RWPE1 (cell line): ENCODE data around the gene DMRT3.

Source experiments
- CTCF ChIA-PET: fragments of 350-600 bp; sonication (Branson Sonifier 250); formaldehyde crosslinking; extraction: SDS; loops from one replicate; lab custom pipeline; 2021; lab: Yijun Ruan, JAX
- POLR2A ChIA-PET: fragments of 400-600 bp; formaldehyde crosslinking; extraction: SDS; loops from one replicate; lab custom pipeline; 2020; ENCODE audit warnings: antibody characterized with exemption; ENCODE audit not compliant: low non-redundant PET; lab: Yijun Ruan, JAX
- DNase-seq: peaks from one replicate; pipeline ENCODE4 v3.0.0; 2012; ENCODE audit warnings: low spot score
- H3K27ac ChIP-seq: fragments of 450-650 bp; 2 replicates; pipeline ENCODE4 v1.5.1; 2017
- CTCF ChIP-seq: fragments of 450-650 bp; conservative IDR thresholded peaks from 2 replicates; pipeline ENCODE4 v1.5.1; 2017; ENCODE audit warnings: low read depth, mild to moderate bottlenecking

The DMRT3 gene

DNA sequence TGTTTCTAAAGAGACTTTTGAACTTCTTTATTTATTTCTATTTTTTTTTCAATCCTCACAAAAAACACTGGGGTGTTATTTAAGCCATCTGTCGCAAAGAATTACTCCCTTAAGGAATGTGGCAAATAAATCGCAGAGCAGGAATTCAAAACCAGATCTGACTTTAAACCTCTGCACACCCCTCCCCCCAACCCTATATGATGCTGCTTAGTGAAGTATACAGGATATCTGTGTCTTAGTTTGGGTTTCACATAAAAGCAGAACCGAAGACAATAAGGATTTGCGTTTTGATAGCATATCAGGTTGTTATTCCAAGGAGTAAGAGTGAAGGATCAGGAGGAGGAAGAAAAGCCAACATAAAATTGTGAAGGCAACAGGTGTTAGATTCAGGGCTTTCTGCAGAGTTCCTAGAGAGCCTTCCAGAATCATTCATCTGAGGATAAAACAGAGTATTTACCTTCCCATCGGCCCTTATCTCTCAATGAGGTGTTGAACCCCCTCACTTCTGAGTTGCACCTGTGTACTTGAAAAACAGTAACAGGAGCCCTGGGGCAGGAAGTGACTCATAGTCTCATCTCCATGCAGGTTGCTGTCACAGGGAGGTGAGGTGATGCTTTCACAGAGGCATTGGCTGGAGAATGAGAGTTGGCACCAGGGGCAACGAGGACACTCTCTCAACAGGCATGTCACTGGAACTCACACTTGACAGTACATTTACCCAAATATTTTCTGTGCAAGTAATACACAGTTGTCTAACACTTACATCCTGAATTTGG is 33.5 kb upstream of the DMRT3 start:
- no peak for DNase-seq

GRCh38 chr9:947985-948384 is 28.5 kb upstream of the DMRT3 start:
- CTCF ChIA-PET: interaction anchor here (0.6 kb wide), 1 partner anchor 107 kb away, joined by 3 read pairs; no protein-coding TSS in a partner anchor
- POLR2A ChIA-PET: no interaction called here
- H3K27ac ChIP-seq: no peak overlapping the region
- DNase-seq: no peak
- no peak for TF ChIP-seq CTCF

More for the DNA sequence above, 33.5 kb upstream of the DMRT3 start:
- no peak for TF ChIP-seq CTCF
- H3K27ac ChIP-seq: no peak overlapping the region
- ChIA-PET CTCF (no interaction called here), POLR2A (no interaction called here)

DNA sequence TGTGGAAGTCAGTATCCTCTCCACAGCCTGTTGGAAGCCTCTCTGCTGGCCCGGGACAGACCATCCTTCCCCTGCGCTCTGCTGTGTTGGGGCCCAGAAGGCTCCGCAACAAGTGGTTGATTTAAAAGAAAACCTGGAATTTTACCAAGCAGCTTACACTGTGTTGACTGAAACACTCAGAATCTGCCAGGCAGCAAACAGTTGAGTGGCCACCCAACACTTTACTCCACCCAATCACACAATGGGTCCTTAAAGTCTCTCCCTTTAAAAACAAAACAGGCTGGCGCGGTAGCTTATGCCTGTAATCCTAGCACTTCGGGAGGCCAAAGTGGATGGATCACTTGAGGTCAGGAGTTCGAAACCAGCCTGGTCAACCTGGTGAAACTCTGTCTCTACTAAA is 28.0 kb upstream of the DMRT3 start:
- H3K27ac ChIP-seq: no peak overlapping the region
- CTCF ChIA-PET: interaction anchor here (0.6 kb wide), 1 partner anchor 107 kb away, joined by 3 read pairs; no protein-coding TSS in a partner anchor
- POLR2A ChIA-PET: no interaction called here
- no peak for TF ChIP-seq CTCF
- DNase-seq: no peak

GRCh38 chr9:950139-950538 is 26.3 kb upstream of the DMRT3 start:
- no peak for TF ChIP-seq CTCF
- CTCF ChIA-PET: no interaction called here
- POLR2A ChIA-PET: no interaction called here
- H3K27ac ChIP-seq: no peak overlapping the region
- DNase-seq: no peak

- no peak for TF ChIP-seq CTCF
- DNase-seq: no peak
- no peak overlapping the region for H3K27ac ChIP-seq
- POLR2A ChIA-PET: no interaction called here
- CTCF ChIA-PET: interaction anchor here (0.7 kb wide), 1 partner anchor 74 kb away, joined by 4 read pairs; no protein-coding TSS in a partner anchor
Observed at GRCh38 chr9:952546-952945, 23.9 kb upstream of the DMRT3 start.

GRCh38 chr9:959105-959504 is 17.4 kb upstream of the DMRT3 start:
- no peak overlapping the region for H3K27ac ChIP-seq
- POLR2A ChIA-PET: no interaction called here
- CTCF ChIA-PET: interaction anchor here (0.6 kb wide), 1 partner anchor 692 kb away, joined by 4 read pairs; no protein-coding TSS in a partner anchor
- no peak for DNase-seq
- TF ChIP-seq CTCF: no peak
